Measurements from ENCODE around the gene AMH. TPM values are rescaled to one million over a fixed set of nuclear protein-coding genes. Genes with fewer than 3 reads are reported as not detected.

AMH gene
- total RNA-seq, 1 donor from 2014 or later = 5.6 TPM

- peaks cover 5% of the 10 kb centered on the region for H3K36me3 Mint-ChIP-seq (ENCODE audit: low read depth, unreplicated experiment)
- peaks cover 6% of the 10 kb centered on the region for H3K27me3 Mint-ChIP-seq (ENCODE audit: unreplicated experiment)
- H3K4me1 Mint-ChIP-seq (ENCODE audit: unreplicated experiment) = peaks cover 5% of the 10 kb centered on the region
- TF ChIP-seq CTCF (IDR thresholded peaks at IDR 0.05; ENCODE audit: unreplicated experiment) = no peak
- no peaks in the 10 kb centered on the region for H3K9me3 Mint-ChIP-seq (ENCODE audit: unreplicated experiment)
- H3K4me3 Mint-ChIP-seq (ENCODE audit: unreplicated experiment) = no peak overlapping the region
- DNase-seq (ENCODE audit: low spot score) = no peak
- H3K27ac Mint-ChIP-seq (ENCODE audit: unreplicated experiment) = no peak overlapping the region
Observed at GRCh38 chr19:2249880-2250765, 1.0 kb downstream of the AMH start.

GRCh38 chr19:2250766-2251105 lies 1.6 kb downstream of the AMH start:
- Mint-ChIP-seq H3K27ac (ENCODE audit: unreplicated experiment) (no peak overlapping the region), H3K4me3 (ENCODE audit: unreplicated experiment) (no peak overlapping the region), H3K9me3 (ENCODE audit: unreplicated experiment) (no peaks in the 10 kb centered on the region), H3K4me1 (ENCODE audit: unreplicated experiment) (peaks cover 5% of the 10 kb centered on the region), H3K36me3 (ENCODE audit: low read depth, unreplicated experiment) (peaks cover 3% of the 10 kb centered on the region), H3K27me3 (ENCODE audit: unreplicated experiment) (peaks cover 6% of the 10 kb centered on the region)
- DNase-seq (ENCODE audit: low spot score) = no peak
- TF ChIP-seq CTCF (IDR thresholded peaks at IDR 0.05; ENCODE audit: unreplicated experiment) = no peak

GRCh38 chr19:2251106-2252054 lies 2.3 kb downstream of the AMH start:
- Mint-ChIP-seq H3K27ac (ENCODE audit: unreplicated experiment) (no peak overlapping the region), H3K27me3 (ENCODE audit: unreplicated experiment) (peaks cover 6% of the 10 kb centered on the region)

GRCh38 chr19:2252055-2252796 lies 3.1 kb downstream of the AMH start:
- H3K9me3 Mint-ChIP-seq (ENCODE audit: unreplicated experiment) = no peaks in the 10 kb centered on the region
- DNase-seq (ENCODE audit: low spot score) = no peak
- no peak overlapping the region for H3K4me3 Mint-ChIP-seq (ENCODE audit: unreplicated experiment)
- TF ChIP-seq CTCF (IDR thresholded peaks at IDR 0.05; ENCODE audit: unreplicated experiment) = no peak
- peaks cover 7% of the 10 kb centered on the region for H3K27me3 Mint-ChIP-seq (ENCODE audit: unreplicated experiment)
- H3K27ac Mint-ChIP-seq (ENCODE audit: unreplicated experiment) = no peak overlapping the region
- H3K36me3 Mint-ChIP-seq (ENCODE audit: low read depth, unreplicated experiment) = no peaks in the 10 kb centered on the region
- H3K4me1 Mint-ChIP-seq (ENCODE audit: unreplicated experiment) = peaks cover 5% of the 10 kb centered on the region

More at GRCh38 chr19:2251106-2252054, 2.3 kb downstream of the AMH start:
- TF ChIP-seq CTCF (IDR thresholded peaks at IDR 0.05; ENCODE audit: unreplicated experiment) = no peak
- Mint-ChIP-seq H3K9me3 (ENCODE audit: unreplicated experiment) (no peaks in the 10 kb centered on the region), H3K36me3 (ENCODE audit: low read depth, unreplicated experiment) (no peaks in the 10 kb centered on the region), H3K4me3 (ENCODE audit: unreplicated experiment) (no peak overlapping the region), H3K4me1 (ENCODE audit: unreplicated experiment) (peaks cover 5% of the 10 kb centered on the region)
- DNase-seq (ENCODE audit: low spot score) = no peak
